Measurements from ENCODE around the gene TULP1.

The TULP1 gene

DNA sequence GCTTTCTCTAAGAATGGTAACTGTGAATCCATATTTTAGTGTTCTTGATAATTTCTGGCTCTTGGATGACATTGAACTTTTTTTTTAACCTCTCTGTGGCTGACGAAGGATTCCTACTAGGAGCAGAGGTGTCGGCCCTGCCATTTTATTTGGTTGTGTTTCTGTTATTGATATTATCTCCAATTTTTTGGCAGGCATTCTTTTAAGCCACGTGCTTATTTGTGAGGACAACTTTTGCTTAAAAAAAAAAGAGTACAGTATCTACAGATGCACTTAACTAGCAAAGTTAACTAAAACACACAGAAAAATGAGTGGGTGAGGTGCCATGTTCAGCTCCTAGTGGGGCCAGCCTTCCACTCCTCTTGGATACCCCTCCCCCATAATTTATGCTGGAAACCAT, 59.5 kb downstream of the TULP1 start:
- TF ChIP-seq CTCF (IDR thresholded peaks at IDR 0.05), result no peak
- intact Hi-C loops (cut with DNase I; ENCODE audit: low total_unique reads), result no loop called here
- Histone ChIP-seq H3K36me3 (peaks cover 10 to 28% (median 22%) of the 10 kb centered on the region in 3 donors), H3K4me3 (peak overlapping the region; percentile 61 to 62), H3K4me1 (peaks cover 4 to 41% (median 26%) of the 10 kb centered on the region in 4 donors), H3K9me3 (no peaks in the 10 kb centered on the region), H3K27me3 (no peaks in the 10 kb centered on the region), H3K27ac (peak overlapping the region; percentile 64 to 77)
- no peak for DNase-seq

DNA sequence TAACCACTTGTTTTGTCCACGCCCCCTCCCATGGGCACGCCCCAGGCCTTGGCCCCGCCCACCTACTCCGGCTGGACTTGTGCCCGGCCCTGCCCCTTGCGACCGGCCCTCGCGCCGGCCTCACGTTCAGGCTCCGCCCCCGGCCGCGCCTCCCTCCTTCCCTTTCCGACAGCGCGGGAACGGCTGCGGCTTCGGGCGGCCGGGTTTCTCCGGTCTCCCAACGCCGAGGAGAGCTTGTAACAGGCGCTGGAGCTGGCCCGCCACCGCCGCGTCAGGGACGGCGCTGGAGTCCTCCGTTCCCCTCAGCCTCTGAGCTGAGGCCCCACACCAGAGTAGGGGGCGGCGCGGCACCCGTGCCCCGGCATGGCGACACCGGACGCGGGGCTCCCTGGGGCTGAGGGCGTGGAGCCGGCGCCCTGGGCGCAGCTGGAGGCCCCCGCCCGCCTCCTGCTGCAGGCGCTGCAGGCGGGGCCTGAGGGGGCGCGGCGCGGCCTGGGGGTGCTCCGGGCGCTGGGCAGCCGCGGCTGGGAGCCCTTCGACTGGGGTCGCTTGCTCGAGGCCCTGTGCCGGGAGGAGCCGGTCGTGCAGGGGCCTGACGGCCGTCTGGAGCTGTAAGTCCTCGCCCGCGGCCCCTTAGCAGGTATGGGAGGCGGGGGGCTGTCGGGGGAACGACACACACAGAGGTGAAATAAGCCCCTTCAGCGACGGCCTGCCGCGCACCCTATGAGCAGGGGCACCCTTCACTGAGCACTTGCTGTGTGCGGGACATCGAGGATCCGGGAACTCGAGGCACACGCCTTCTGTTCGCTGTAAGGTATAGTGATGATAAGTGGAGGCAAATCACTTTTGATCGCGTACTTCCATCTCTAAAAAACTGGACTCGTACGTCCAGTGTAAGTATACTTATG, 60.3 kb downstream of the TULP1 start, which contains the start of gene FANCE:
FANCE (plus strand) TSS at position 156 of the 908 bp plus-strand sequence; CDS start at position 364, 208 bp downstream.
- peaks cover 4 to 41% (median 26%) of the 10 kb centered on the region in 4 donors for H3K4me1 ChIP-seq
- TF ChIP-seq CTCF (IDR thresholded peaks at IDR 0.05), result peak in 1 of 2 experiments; percentile 11
- H3K4me3 ChIP-seq, result peak within 1 kb of the TSS; percentile 61 to 62
- no peaks in the 10 kb centered on the region for H3K27me3 ChIP-seq
- peak within 1 kb of the TSS; percentile 64 to 77 for H3K27ac ChIP-seq
- H3K36me3 ChIP-seq, result peaks cover 2 to 20% (median 14%) of the 10 kb centered on the region in 3 donors
- DNase-seq, result peak; percentile 94 to 96
- H3K9me3 ChIP-seq, result no peaks in the 10 kb centered on the region
- intact Hi-C loops (cut with DNase I; ENCODE audit: low total_unique reads), result no loop called here

DNA sequence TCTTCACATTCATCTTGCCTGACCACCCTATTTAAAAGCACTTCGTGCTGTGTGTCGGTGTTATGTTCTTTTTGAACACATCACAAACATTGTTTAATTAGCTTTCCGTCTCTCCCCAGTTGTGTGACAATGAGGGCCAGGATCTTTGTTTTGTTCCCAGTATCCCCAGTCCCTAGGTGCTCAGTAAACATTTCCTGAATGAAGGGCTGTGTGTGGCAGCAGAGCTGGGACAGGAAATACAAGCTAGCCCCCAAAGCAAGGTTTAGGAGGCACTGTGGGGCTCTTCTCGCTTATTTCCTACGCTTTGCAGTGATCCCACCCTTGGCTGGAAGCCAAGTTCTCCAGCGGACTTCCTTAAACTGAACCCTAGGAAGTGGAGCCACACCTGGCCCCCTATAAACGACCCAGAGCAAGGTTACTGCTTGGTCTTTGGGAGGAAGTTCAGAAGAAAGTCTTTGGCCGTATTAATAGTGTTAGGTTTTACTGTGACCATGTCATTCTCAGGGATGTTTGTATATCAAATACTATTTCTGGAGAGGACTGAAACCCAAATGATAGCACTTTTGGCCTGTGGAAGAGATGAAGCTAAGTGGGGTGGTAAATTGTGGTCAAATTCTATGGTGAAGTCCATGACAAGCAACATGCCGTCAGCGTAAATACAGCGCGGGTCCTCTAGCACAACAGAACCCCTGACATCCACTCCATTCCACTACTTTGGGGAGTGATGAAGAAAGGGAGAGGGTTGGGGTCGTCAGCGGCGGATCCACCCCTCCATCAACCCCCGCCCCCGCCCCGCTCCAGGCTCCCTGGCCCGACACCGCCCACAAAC, 61.1 kb downstream of the TULP1 start:
- H3K4me1 ChIP-seq, result peaks cover 4 to 41% (median 26%) of the 10 kb centered on the region in 4 donors
- intact Hi-C loops (cut with DNase I; ENCODE audit: low total_unique reads), result no loop called here
- H3K27ac ChIP-seq, result peak overlapping the region; percentile 64 to 77
- H3K27me3 ChIP-seq, result no peaks in the 10 kb centered on the region
- H3K36me3 ChIP-seq, result peaks cover 0 to 12% (median 6%) of the 10 kb centered on the region in 3 donors
- no peak for TF ChIP-seq CTCF (IDR thresholded peaks at IDR 0.05)
- peak overlapping the region; percentile 61 to 62 for H3K4me3 ChIP-seq
- no peaks in the 10 kb centered on the region for H3K9me3 ChIP-seq
- DNase-seq, result no peak

DNA sequence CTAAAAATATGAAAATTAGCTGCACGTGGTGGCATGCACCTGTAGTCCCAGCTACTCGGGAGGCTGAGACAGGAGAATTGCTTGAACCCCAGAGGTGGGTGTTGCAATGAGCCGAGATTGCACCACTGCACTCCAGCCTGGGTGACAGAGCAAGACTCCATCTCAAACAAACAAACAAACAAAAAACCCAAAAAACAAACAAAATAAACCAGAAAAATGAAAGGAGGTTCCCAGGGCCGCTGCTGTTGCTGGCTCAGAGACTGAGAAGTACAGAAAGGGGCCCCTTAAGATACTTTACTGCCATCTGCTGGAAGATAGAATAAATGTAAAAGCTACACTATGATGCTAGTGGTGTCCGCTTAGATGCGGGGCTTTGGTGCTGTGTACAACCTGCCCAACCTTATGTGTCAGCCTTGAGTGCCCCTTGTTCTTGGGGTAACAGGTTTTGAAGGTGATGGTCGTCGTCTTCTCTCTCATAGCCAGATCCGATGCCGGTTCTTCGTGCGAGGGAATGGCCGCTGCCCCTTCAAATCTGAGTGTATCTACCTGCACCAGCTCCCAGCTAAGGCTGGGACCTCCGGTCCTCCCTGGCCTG, 63.3 kb downstream of the TULP1 start:
- no peak for DNase-seq
- no peaks in the 10 kb centered on the region for H3K27me3 ChIP-seq
- H3K27ac ChIP-seq, result no peak overlapping the region
- no peaks in the 10 kb centered on the region for H3K36me3 ChIP-seq
- H3K4me1 ChIP-seq, result peaks cover 4 to 25% (median 17%) of the 10 kb centered on the region in 4 donors
- peak; percentile 72 for TF ChIP-seq CTCF (IDR thresholded peaks at IDR 0.05)
- no peaks in the 10 kb centered on the region for H3K9me3 ChIP-seq
- intact Hi-C loops (cut with DNase I; ENCODE audit: low total_unique reads), result loop anchor here (2.0 kb wide), 1 partner anchor 107 kb away; the partner anchor contains the start of gene PPARD
- no peak overlapping the region for H3K4me3 ChIP-seq

DNA sequence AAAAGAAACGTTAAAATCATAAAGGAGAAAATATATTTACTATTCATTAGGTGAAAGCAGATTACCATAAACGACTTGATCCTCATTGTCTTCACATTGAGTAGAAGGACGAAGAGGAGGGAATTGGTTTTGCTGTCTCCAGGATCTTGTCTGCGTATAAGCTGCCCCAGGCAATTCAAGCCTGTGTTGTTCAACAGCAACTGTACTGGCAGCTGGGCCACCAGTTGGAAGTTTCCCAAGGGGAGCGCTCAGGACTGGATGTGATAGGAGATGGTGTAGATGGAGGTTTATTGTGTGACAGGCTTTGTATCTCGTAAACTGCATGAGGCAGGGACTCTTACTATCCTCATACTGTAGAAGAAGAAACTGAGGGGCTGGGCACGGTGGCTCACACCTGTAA, 64.5 kb downstream of the TULP1 start:
- intact Hi-C loops (cut with DNase I; ENCODE audit: low total_unique reads), result loop anchor here (2.0 kb wide), 1 partner anchor 105 kb away; the partner anchor contains the start of gene PPARD
- Histone ChIP-seq H3K36me3 (no peaks in the 10 kb centered on the region), H3K27ac (no peak overlapping the region), H3K4me1 (peaks cover 4 to 13% (median 7%) of the 10 kb centered on the region in 4 donors), H3K4me3 (no peak overlapping the region), H3K9me3 (no peaks in the 10 kb centered on the region), H3K27me3 (no peaks in the 10 kb centered on the region)
- no peak for DNase-seq
- no peak for TF ChIP-seq CTCF (IDR thresholded peaks at IDR 0.05)
